ENCODE data around the gene PAQR5. TPM values are rescaled to one million over a fixed set of nuclear protein-coding genes. Genes with fewer than 3 reads are reported as not detected.

Gene PAQR5
- total and polyA plus RNA-seq, 9 of the 15 experiments (the other 6 are each of a cell fraction or from before 2014, with no cell fraction given), result 0.04 to 0.08 TPM; not detected in 7

- TF ChIP-seq L3MBTL2 (IDR thresholded peaks at IDR 0.05), result no peak
- TF ChIP-seq FOXM1 (IDR thresholded peaks at IDR 0.05; ENCODE audit: low read depth), result no peak
- TF ChIP-seq FOXM1 (CRISPR knock-in tag; IDR thresholded peaks at IDR 0.05; ENCODE audit: low read depth), result no peak
- no peak for TF ChIP-seq ZBTB11 (CRISPR knock-in tag; IDR thresholded peaks at IDR 0.05)
Measured at GRCh38 chr15:69340243-69340900, 41.7 kb downstream of the PAQR5 start (continued).

- H3K36me3 ChIP-seq (ENCODE audit: control insufficient read depth, insufficient read depth, low read length), result no peaks in the 10 kb centered on the region
- H3K4me1 ChIP-seq (replicated peaks in 1 of 2; ENCODE audit: control insufficient read depth in 2 of 2, insufficient read depth in 2 of 2, low read length in 2 of 2), result no peaks in the 10 kb centered on the region
- intact Hi-C loops (cut with micrococcal nuclease), result no loop called here
- ATAC-seq (no peak), FAIRE-seq (no peak), DNase-seq (ENCODE audit: extremely low read depth in 1 of 4, low spot score in 3 of 4) (no peak)
- POLR2A ChIA-PET, result no interaction called here
- H3K4me2 ChIP-seq (ENCODE audit: insufficient read depth, low read length), result no peak overlapping the region
- CTCF ChIA-PET (ENCODE audit: low intra/inter-chr PET ratio), result no interaction called here
- no peaks in the 10 kb centered on the region for H4K20me1 ChIP-seq (replicated peaks; ENCODE audit: control insufficient read depth, insufficient read depth, low read length)
- no peaks in the 10 kb centered on the region for H3K9me3 ChIP-seq (replicated peaks; ENCODE audit: control insufficient read depth, insufficient read depth, low read depth, low read length)
- no peak overlapping the region for H3K4me3 ChIP-seq
- H3K79me2 ChIP-seq (ENCODE audit: control insufficient read depth, insufficient read depth, low read length), result no peaks in the 10 kb centered on the region
- peaks cover 16 to 17% of the 10 kb centered on the region in 2 experiments; a peak in 4 of 5 replicates for H3K27me3 ChIP-seq (ENCODE audit: control insufficient read depth in 2 of 2, insufficient read depth in 2 of 2, low read length in 2 of 2)
- in situ Hi-C loops (cut with MboI), result no loop called here
- WGBS (ENCODE audit: insufficient coverage, low coverage, missing lambda C conversion rate), result 0% methylated on average over 3 of the region's 3 CpGs
- H3K9me1 ChIP-seq (ENCODE audit: control insufficient read depth, insufficient read depth, low read length), result no peaks in the 10 kb centered on the region
- H3K27ac ChIP-seq (ENCODE audit: extremely low read depth, low read depth, low read length), result no peak overlapping the region
- H2AFZ ChIP-seq (ENCODE audit: low read depth, low read length), result no peak overlapping the region
- TF ChIP-seq ZNF121 (CRISPR knock-in tag; conservative IDR thresholded peaks at IDR 0.05) (peak; percentile 31; the same call in 1 of the 2 replicates), ZKSCAN1 (IDR thresholded peaks at IDR 0.05; ENCODE audit: low read depth, low read length) (no peak), TAF1 (IDR thresholded peaks at IDR 0.05; ENCODE audit: control insufficient read depth, extremely low read depth, insufficient read depth, low read length, severe bottlenecking) (no peak), FOXP1 (CRISPR knock-in tag; IDR thresholded peaks at IDR 0.05) (no peak), ZNF274 (IDR thresholded peaks at IDR 0.05; ENCODE audit: borderline replicate concordance, low read depth, low read length) (no peak), PTRF (tag; IDR thresholded peaks at IDR 0.05) (no peak), OTX1 (CRISPR knock-in tag; IDR thresholded peaks at IDR 0.05) (no peak)
- H3K9ac ChIP-seq (ENCODE audit: insufficient read depth in 1 of 2, low read depth in 2 of 2, low read length in 2 of 2), result no peak overlapping the region
- no TSS peak for BruUV-seq (replicated peaks)
Measured at GRCh38 chr15:69341356-69341755, 42.6 kb downstream of the PAQR5 start.
